Stomach (tissue), 9 donors: ENCODE measurements around the gene SLC25A13. TPM values are rescaled to one million over a fixed set of nuclear protein-coding genes. Genes with fewer than 3 reads are reported as not detected.

Experiments
- DNase-seq, 2 donors: peaks; one replicate each; pipeline versions ENCODE4 v3.0.0 to v3.0.0-alpha.2; 2013 to 2019
- H3K27ac ChIP-seq, 5 donors: fragments of 200-600 bp in 4 of 5; sonication (generic) in 4 of 5; one replicate each; pipeline ENCODE4 v1.5.1; 2013 to 2019; ENCODE audit warnings: mild to moderate bottlenecking in 1 of 5, moderate library complexity in 1 of 5
- H3K27me3 ChIP-seq, 3 donors: fragments of 200-600 bp; sonication (generic); one replicate each; pipeline ENCODE4 v1.5.1; 2017 to 2019; ENCODE audit warnings: mixed run types in 1 of 3
- H3K36me3 ChIP-seq, 4 donors: fragments of 200-600 bp; sonication (generic); 1 replicate in 3 of 4; 2 replicates in 1 of 4; pipeline ENCODE4 v1.5.1; 2016 to 2019
- H3K4me1 ChIP-seq, 4 donors: fragments of 200-600 bp; sonication (generic); one replicate each; pipeline ENCODE4 v1.5.1; 2016 to 2019
- H3K4me3 ChIP-seq, 4 donors: fragments of 200-600 bp; sonication (generic) in 3 of 4; one replicate each; pipeline ENCODE4 v1.5.1; 2016 to 2019; ENCODE audit warnings: mild to moderate bottlenecking in 1 of 4
- H3K9me3 ChIP-seq, 4 donors: fragments of 200-600 bp; sonication (generic); one replicate each; pipeline ENCODE4 v1.5.1; 2016 to 2019
- CTCF ChIP-seq, 7 experiments: fragments of 450-650 bp in 4 of 7; fragments of 200-600 bp in 3 of 7; sonication (generic) in 3 of 7; IDR thresholded peaks; one replicate each; pipeline ENCODE4 v1.5.1; 2016 to 2019; ENCODE audit warnings: antibody characterized with exemption in 7 of 7, control low read depth in 2 of 7, mild to moderate bottlenecking in 1 of 7
- EP300 ChIP-seq: sonication (generic); formaldehyde crosslinking; IDR thresholded peaks from one replicate; pipeline ENCODE4 v1.6.1; 2017; ENCODE audit warnings: antibody characterized with exemption
- POLR2A ChIP-seq, 4 donors: fragments of 450-650 bp; IDR thresholded peaks; one replicate each; pipeline ENCODE4 v1.6.1; 2016; ENCODE audit warnings: antibody characterized with exemption in 4 of 4, control low read depth in 2 of 4, mild to moderate bottlenecking in 1 of 4, moderate library complexity in 1 of 4
- POLR2AphosphoS5 ChIP-seq, 3 donors: sonication (generic); formaldehyde crosslinking; IDR thresholded peaks; one replicate each; pipeline ENCODE4 v1.6.1; 2016; ENCODE audit warnings: antibody characterized with exemption in 3 of 3
- WGBS, 5 donors: extraction: QIAGEN DNeasy Blood & Tissue Kit in 3 of 5; methylation state at CpG; one replicate each; pipeline versions ENCODE4 v1.1.5 to v1.1.7; 2013 to 2018; 5-methylcytosine and 5-hydroxymethylcytosine counted together
- intact Hi-C: fragments of 100-400 bp; cut with DNase I; formaldehyde crosslinking; loops from one replicate; pipeline ENCODE4 v1.15.1; 2023; ENCODE audit warnings: low total_unique reads
- polyA plus RNA-seq, 3 donors: library from polyadenylated mRNA; stranded (reverse); fragments of 200-250 nt; gene quantifications; one replicate each; pipeline ENCODE4 v1.2.3, GENCODE V29; 2013
- total RNA-seq, 5 donors: library from RNA; depleted of rRNA; stranded (reverse); fragments of >200 nt; gene quantifications; one replicate each; pipeline versions ENCODE4 v1.1.0 to v1.2.3, GENCODE V29; 2014 to 2016
- donor health status: healthy with polysubstance abuse.
- donor health status: Bipolar disorder and iron deficiency.
- donor health status: healthy.

Gene SLC25A13
- total and polyA plus RNA-seq, 8 donors: 4.1 to 72.0 (median 12.0) TPM

- no peak overlapping the region for H3K27ac ChIP-seq
- intact Hi-C loops: no loop called here
- WGBS, 5 donors: 82 to 92% (median 87%) methylated on average over 6 of the region's 6 CpGs
- no peak for TF ChIP-seq CTCF (IDR thresholded peaks at IDR 0.05)
- no peak for TF ChIP-seq EP300
- no peak for TF ChIP-seq POLR2A (IDR thresholded peaks at IDR 0.05)
- no peak for TF ChIP-seq POLR2AphosphoS5 (IDR thresholded peaks at IDR 0.05)
- peaks cover 8 to 42% (median 37%) of the 10 kb centered on the region in 4 donors for H3K36me3 ChIP-seq
- no peaks in the 10 kb centered on the region for H3K27me3 ChIP-seq
- H3K4me1 ChIP-seq: peaks cover 0 to 5% (median 0%) of the 10 kb centered on the region in 4 donors
- DNase-seq: no peak
- no peaks in the 10 kb centered on the region for H3K9me3 ChIP-seq
- no peak overlapping the region for H3K4me3 ChIP-seq
These were observed 200.1 kb downstream of the SLC25A13 start for GRCh38 chr7:96121752-96122151.

- Histone ChIP-seq H3K27me3 (no peaks in the 10 kb centered on the region), H3K9me3 (no peaks in the 10 kb centered on the region), H3K36me3 (peaks cover 8 to 42% (median 35%) of the 10 kb centered on the region in 4 donors), H3K27ac (no peak overlapping the region), H3K4me3 (no peak overlapping the region), H3K4me1 (peaks cover 0 to 5% (median 0%) of the 10 kb centered on the region in 4 donors)
- WGBS, 5 donors: 84 to 91% (median 89%) methylated on average over 2 of the region's 2 CpGs
- no peak for TF ChIP-seq POLR2A (IDR thresholded peaks at IDR 0.05)
- no peak for TF ChIP-seq POLR2AphosphoS5 (IDR thresholded peaks at IDR 0.05)
- TF ChIP-seq EP300: no peak
- no peak for TF ChIP-seq CTCF (IDR thresholded peaks at IDR 0.05)
- intact Hi-C loops: no loop called here
- DNase-seq: no peak
These were observed 201.3 kb downstream of the SLC25A13 start for GRCh38 chr7:96120445-96121225.

GRCh38 chr7:96118449-96119001, 203.4 kb downstream of the SLC25A13 start:
- 81 to 84% (median 82%) methylated on average over 13 of the region's 13 CpGs for WGBS, 5 donors
- no peak for DNase-seq
- intact Hi-C loops: no loop called here
- H3K4me1 ChIP-seq: peaks cover 0 to 5% (median 0%) of the 10 kb centered on the region in 4 donors
- no peak overlapping the region for H3K27ac ChIP-seq
- no peak for TF ChIP-seq POLR2A (IDR thresholded peaks at IDR 0.05)
- no peak for TF ChIP-seq EP300
- no peak for TF ChIP-seq CTCF (IDR thresholded peaks at IDR 0.05)
- no peak for TF ChIP-seq POLR2AphosphoS5 (IDR thresholded peaks at IDR 0.05)
- no peaks in the 10 kb centered on the region for H3K27me3 ChIP-seq
- no peak overlapping the region for H3K4me3 ChIP-seq
- no peaks in the 10 kb centered on the region for H3K9me3 ChIP-seq
- peaks cover 8 to 39% (median 29%) of the 10 kb centered on the region in 4 donors for H3K36me3 ChIP-seq

- WGBS, 5 donors: 53 to 77% (median 68%) methylated on average over 7 of the region's 7 CpGs
- H3K4me1 ChIP-seq: peaks cover 0 to 5% (median 0%) of the 10 kb centered on the region in 4 donors
- H3K27me3 ChIP-seq: no peaks in the 10 kb centered on the region
- H3K27ac ChIP-seq: no peak overlapping the region
- intact Hi-C loops: no loop called here
- peaks cover 0 to 2% (median 0%) of the 10 kb centered on the region in 4 donors for H3K9me3 ChIP-seq
- TF ChIP-seq POLR2AphosphoS5 (IDR thresholded peaks at IDR 0.05) (no peak), POLR2A (IDR thresholded peaks at IDR 0.05) (no peak), EP300 (no peak), CTCF (IDR thresholded peaks at IDR 0.05) (no peak)
- H3K36me3 ChIP-seq: peaks cover 4 to 16% (median 15%) of the 10 kb centered on the region in 4 donors
- no peak for DNase-seq
- no peak overlapping the region for H3K4me3 ChIP-seq
These were observed 205.7 kb downstream of the SLC25A13 start for GRCh38 chr7:96116173-96116572.
